HUDEP-2 (cell line): ENCODE data around the gene SHISA4.
A peak's percentile ranks its signal among the peaks of the same experiment; 100 is the strongest.
"Not testable (repeated sequence)": the region's sequence is repeated elsewhere in the genome, so short reads cannot be mapped to it uniquely, and the experiment has no call there.

Experiments
- DNase-seq, 76 experiments: peaks; one replicate each; lab custom pipeline; 2025; ENCODE audit not compliant: unreplicated experiment in 76 of 76; lab: John Stamatoyannopoulos, UW

SHISA4 gene

DNA sequence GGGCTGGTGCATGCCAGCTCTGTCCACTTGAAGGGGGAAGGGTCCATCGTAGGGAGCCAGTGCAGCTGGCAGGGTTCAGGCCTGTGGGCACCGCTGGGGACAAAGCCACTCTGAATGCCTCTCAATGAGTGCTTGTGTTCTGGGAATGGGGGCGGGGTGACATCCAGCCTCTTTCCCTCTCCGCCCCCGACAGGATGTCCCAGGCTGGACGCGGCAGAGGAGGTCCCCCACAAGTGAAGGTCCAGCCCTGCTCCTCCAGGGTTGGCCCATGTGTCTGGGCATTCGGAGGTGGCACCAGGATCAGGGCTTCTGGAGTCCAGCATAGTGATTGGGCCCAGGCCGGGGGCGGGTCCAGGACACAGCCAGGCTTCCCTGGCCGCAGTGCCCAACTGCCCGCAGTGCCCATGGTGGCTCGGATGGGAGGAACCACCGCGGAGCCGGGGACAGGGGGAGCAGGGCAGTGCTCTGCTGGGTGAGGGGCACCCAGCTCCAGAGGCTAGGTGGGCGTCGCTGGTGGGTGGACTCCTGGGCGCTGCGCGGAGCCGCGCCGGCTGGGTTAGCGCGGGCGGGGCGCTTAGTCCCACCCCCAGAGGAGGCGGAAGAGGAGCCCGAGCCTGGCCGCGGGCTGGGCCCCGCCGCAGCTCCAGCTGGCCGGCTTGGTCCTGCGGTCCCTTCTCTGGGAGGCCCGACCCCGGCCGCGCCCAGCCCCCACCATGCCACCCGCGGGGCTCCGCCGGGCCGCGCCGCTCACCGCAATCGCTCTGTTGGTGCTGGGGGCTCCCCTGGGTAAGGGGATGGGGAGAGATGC, at the start of gene SHISA4:
SHISA4 (plus strand) TSS at position 617 of the 808 bp plus-strand sequence; CDS start at position 714, 97 bp downstream.
- DNase-seq = no peak

DNA sequence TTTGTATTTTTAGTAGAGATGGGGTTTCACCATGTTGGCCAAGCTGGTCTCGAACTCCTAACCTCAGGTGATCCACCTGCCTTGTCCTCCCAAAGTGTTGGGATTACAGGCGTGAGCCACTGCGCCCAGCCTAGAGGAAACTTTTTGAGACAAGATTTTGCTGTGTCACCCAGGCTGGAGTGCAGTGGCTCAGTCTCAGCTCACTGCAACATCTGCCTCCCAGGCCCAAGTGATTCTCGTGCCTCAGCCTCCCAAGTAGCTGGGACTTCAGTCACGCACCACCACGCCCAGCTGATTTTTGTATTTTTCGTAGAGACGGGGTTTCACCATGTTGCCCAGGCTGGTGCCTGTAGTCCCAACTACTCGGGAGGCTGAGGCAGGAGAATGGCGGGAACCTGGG, 49.6 kb upstream of the SHISA4 start:
- not testable (repeated sequence) for DNase-seq

DNA sequence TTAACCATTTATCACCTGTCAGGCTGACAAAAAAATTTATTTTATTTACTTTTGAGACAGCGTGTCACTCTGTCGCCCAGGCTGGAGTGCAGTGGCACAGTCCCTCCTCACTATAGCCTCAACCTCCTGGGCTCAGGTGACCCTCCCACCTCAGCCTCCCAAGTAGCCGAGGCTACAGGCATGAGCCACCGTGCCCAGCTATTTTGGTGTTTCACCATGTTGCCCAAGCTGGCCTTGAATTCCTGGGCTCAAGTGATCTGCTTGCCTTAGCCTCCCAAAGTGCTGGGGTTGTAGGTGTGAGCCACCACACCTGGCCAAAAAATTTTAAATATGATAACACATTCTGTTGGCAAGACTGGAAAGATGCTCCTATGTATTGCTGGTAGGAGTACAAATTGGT, 48.6 kb upstream of the SHISA4 start:
- DNase-seq = no peak

DNA sequence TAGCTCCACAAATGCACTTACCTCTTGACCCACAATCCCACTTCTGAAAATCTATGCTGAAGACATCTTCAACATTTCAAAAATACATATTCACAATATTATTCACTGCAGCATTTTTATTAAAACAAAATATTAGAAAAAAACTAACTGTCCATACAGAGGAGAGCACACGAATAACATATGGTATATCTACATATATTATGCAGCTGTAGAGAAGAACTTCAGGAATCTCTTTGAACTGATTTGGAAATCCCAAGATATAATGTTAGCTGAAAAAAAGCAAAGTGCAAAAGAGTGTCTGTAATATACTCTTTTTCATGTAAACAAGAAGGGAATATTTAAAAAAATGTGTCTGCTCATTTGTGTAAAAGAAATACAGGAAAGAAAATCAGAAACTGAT, 48.2 kb upstream of the SHISA4 start:
- no peak for DNase-seq

DNA sequence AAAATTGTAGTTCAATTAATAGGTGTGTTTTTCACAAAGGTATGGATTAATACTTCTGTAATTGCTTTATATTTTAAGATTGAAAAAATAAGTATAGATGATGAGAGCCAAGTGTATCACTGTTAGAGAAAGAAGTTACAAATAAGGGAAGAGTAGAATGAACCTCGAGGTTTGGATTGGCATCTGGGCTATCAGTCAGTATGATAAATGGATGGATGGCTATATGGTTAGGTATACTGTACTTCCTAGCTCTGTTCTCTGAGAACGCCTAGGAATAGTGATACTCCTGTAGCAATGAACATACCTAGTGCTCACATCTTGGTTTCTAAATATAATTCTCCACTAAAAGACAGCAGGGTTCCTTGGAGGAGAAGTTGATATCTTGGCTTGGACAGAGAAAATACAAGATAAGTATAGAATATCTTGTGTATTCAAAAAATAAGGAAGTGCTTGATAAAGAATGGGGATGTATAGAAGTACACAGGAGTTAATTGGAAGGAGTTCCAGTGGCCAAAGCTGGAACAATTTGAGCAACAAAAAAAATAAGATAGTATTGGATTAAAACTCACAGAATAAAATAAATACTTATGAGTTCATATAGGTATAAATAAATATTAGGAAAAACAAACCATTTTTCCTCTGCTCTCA, 47.3 kb upstream of the SHISA4 start:
- peak in 1 of 76 experiments; percentile 14 for DNase-seq

- DNase-seq = peak in 1 of 76 experiments; percentile 2
Measured at GRCh38 chr1:201842472-201843027, 46.1 kb upstream of the SHISA4 start.

- DNase-seq = no peak
Measured at GRCh38 chr1:201845331-201846083, 43.2 kb upstream of the SHISA4 start.

DNA sequence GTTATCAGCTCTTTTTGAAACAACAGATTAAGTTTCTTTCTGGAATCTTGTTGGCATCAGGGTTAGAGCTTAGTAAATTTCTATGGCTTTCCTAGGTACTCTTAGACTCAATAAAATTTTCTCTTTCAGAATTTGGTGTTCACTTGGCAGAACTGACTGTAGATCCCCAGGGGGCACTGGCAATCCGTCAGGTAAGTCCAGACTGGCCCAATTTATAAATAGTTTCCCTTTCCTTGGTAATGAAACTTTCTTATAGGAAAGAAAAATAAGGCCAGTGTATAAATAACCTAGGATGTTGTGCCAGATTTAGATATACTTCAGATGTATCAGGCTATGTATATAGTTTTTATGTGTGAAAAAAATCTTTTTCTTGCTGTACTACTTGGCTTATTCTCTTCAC, 41.5 kb upstream of the SHISA4 start:
- no peak for DNase-seq

DNA sequence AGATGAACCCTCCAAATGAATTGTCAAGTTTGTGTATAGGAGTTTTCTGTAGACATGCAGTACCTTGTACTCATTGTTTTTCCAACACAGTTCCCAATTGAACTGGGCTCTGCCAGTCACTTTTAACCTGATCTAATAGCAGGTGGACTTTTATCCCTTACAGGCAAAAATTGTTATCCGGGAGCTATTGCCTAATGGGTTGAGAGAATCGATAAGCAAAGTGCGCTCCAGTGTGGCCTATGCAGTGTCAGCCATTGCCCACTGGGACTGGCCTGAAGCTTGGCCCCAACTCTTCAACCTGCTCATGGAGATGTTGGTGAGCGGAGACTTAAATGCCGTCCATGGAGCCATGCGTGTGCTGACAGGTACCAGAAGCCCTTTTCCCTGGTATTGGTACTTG, 40.5 kb upstream of the SHISA4 start:
- no peak for DNase-seq

- no peak for DNase-seq
Measured at GRCh38 chr1:201849372-201850052, 39.2 kb upstream of the SHISA4 start.

DNA sequence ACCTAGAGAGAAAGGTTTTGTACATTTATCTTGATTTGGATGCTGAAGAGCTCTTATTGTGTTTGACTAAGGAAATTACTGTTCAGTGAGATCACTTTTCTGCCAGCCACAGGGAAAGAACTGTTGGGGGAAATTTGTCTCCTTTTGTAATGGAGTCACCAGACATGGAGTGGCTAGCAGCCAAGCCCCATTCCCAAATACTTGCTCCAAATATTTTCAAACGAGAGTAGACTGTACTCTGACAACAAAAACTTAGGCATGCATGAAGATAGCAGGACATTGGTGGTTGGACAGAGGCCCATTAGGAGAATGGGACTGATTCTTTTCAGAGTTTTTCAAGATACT, 38.7 kb upstream of the SHISA4 start:
- no peak for DNase-seq

DNA sequence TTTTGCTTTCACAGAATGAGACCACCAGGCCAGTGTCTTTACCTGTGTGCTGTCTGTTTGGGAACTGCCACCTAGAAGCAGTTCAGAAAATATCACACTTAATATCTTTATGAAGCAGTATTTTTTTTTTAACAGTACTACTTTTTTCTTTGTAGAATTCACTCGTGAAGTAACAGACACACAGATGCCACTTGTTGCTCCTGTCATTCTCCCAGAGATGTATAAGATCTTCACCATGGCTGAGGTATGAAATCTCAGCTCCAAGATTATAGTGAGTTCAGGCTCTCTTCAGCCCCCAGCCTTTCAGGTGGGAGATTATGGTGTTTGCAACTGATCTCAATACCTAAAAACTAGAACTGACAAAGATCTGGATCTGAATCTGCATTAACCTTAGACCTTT, 36.7 kb upstream of the SHISA4 start:
- DNase-seq = no peak

DNA sequence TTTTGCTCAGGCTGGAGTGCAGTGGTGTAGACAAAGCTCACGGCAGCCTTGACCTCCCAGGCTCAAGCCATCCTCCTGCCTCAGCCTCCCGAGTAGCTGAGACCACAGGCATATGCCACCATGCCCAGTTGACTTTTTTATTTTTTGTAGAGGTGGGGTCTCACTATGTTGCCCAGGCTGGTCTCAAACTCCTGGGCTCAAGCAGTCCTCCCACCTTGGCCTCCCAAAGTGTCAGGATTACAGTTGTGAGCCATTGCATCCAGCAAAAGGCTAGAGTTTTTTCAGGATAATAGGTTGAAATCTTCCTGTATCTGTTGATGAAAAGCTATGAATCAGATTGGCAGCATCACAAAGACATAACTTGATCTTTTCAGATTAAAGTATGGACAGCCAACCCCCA, 32.0 kb upstream of the SHISA4 start:
- not testable (repeated sequence) for DNase-seq

DNA sequence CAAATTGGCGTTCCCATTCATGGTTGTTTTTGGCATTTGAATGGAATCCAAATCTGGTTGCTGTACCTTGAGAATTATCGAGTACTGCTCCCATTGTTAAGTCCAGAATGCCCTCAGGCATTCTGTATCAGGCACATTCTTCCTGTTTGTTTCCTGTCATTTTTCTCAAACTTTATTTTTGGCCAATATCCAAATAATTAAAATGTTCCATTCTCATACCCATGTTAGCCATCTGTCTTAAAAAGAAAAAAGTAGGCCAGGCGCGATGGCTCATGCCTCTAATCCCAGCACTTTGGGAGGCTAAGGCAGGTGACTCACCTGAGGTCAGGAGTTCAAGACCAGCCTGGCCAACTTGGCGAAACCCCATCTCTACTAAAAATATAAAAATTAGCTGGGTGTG, 29.3 kb upstream of the SHISA4 start:
- no peak for DNase-seq

DNA sequence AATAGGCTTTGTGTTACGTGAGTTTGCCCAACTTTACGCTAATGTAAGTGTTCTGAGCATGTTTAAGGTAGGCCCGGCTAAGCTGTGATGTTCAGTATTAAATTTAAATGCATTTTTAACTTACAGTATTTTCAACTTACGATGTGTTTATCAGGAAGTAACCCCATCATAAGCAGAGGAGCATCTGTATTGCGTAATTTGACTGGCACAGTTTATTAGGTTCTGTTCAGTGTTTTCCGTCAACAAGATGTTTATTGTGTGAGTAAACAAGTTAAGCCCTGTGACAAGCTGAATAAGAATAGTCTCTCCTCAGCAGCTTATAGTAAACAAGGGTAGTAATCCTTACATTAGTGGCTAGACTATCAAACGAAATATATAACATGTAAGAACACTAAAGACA, 27.2 kb upstream of the SHISA4 start:
- DNase-seq = no peak

- no peak for DNase-seq
Measured at GRCh38 chr1:201870397-201870796, 18.3 kb upstream of the SHISA4 start.

GRCh38 chr1:201874672-201875071, 14.0 kb upstream of the SHISA4 start:
- no peak for DNase-seq

- DNase-seq = peak in 1 of 76 experiments; percentile 5
Measured at GRCh38 chr1:201876148-201876818, 12.4 kb upstream of the SHISA4 start.

- DNase-seq = peak in 13 of 76 experiments; percentile 11 to 34 (median 22)
Measured at GRCh38 chr1:201877877-201878401, 10.8 kb upstream of the SHISA4 start.
